Subcutaneous abdominal adipose tissue (tissue), 5 donors: Measurements from ENCODE around the gene R3HDM4.
A peak's percentile ranks its signal among the peaks of the same experiment; 100 is the strongest.

Experiments
- H3K27ac ChIP-seq: one replicate; pipeline ENCODE4 v1.7.0; 2013; ENCODE audit warnings: low read depth, mild to moderate bottlenecking, inconsistent platforms, low read length, moderate library complexity
- H3K27me3 ChIP-seq, 5 donors: one replicate each; pipeline ENCODE4 v1.7.0; 2013; ENCODE audit warnings: low read length in 5 of 5, inconsistent platforms in 1 of 5; ENCODE audit not compliant: control insufficient read depth in 5 of 5, insufficient read depth in 4 of 5
- H3K36me3 ChIP-seq, 5 donors: one replicate each; pipeline ENCODE4 v1.7.0; 2013; ENCODE audit warnings: low read length in 5 of 5; ENCODE audit not compliant: control insufficient read depth in 5 of 5, insufficient read depth in 5 of 5
- H3K4me1 ChIP-seq, 5 donors: one replicate each; pipeline ENCODE4 v1.7.0; 2013; ENCODE audit warnings: low read length in 5 of 5, mild to moderate bottlenecking in 3 of 5, moderate library complexity in 1 of 5; ENCODE audit not compliant: control insufficient read depth in 5 of 5, insufficient read depth in 5 of 5
- H3K4me3 ChIP-seq, 5 donors: one replicate each; pipeline ENCODE4 v1.7.0; 2013; ENCODE audit warnings: low read length in 5 of 5, low read depth in 1 of 5
- H3K9ac ChIP-seq, 5 donors: one replicate each; pipeline ENCODE4 v1.7.0; 2013; ENCODE audit warnings: low read length in 5 of 5, mild to moderate bottlenecking in 4 of 5, moderate library complexity in 3 of 5
- H3K9me3 ChIP-seq, 5 donors: one replicate each; pipeline ENCODE4 v1.7.0; 2013; ENCODE audit warnings: low read length in 5 of 5; ENCODE audit not compliant: control insufficient read depth in 5 of 5
- donor health status: healthy.
- donor health status: healthy.
- donor health status: healthy.
- donor health status: healthy.
- donor health status: healthy.

The R3HDM4 gene

GRCh38 chr19:925526-926322 is 12.7 kb upstream of the R3HDM4 start, which contains the start of gene ARID3A:
TSS of gene ARID3A (plus strand) at chr19:926035. CDS start at chr19:929529, 3,494 bp downstream.
- Histone ChIP-seq H3K27me3 (peaks cover 0 to 7% (median under 1%) of the 10 kb centered on the region in 5 donors), H3K36me3 (peaks cover 0 to 12% (median 5%) of the 10 kb centered on the region in 5 donors), H3K9ac (peak within 1 kb of the TSS in 4 of 5 donors; percentile 77 to 94 (median 89)), H3K9me3 (no peaks in the 10 kb centered on the region), H3K4me1 (peaks cover 0 to 47% (median 32%) of the 10 kb centered on the region in 5 donors), H3K4me3 (peak within 1 kb of the TSS; percentile 57 to 87 (median 80)), H3K27ac (peak within 1 kb of the TSS; percentile 77)

- H3K4me1 ChIP-seq, result peaks cover 0 to 54% (median 35%) of the 10 kb centered on the region in 5 donors
- peak overlapping the region; percentile 77 for H3K27ac ChIP-seq
- H3K9ac ChIP-seq, result peak overlapping the region in 4 of 5 donors; percentile 11 to 85 (median 66)
Observed at GRCh38 chr19:925087-925525, 12.1 kb upstream of the R3HDM4 start.

GRCh38 chr19:924553-925086 is 11.6 kb upstream of the R3HDM4 start:
- Histone ChIP-seq H3K27ac (peak overlapping the region; percentile 77), H3K36me3 (peaks cover 0 to 4% (median 2%) of the 10 kb centered on the region in 5 donors), H3K9me3 (no peaks in the 10 kb centered on the region), H3K4me1 (peaks cover 0 to 58% (median 40%) of the 10 kb centered on the region in 5 donors), H3K4me3 (peak overlapping the region in 4 of 5 donors; percentile 73 to 82 (median 81)), H3K9ac (peak overlapping the region in 3 of 5 donors; percentile 57 to 85 (median 76)), H3K27me3 (peaks cover 3 to 13% (median 10%) of the 10 kb centered on the region in 5 donors)

More at GRCh38 chr19:925087-925525, 12.1 kb upstream of the R3HDM4 start:
- peaks cover 0 to 10% (median 6%) of the 10 kb centered on the region in 5 donors for H3K27me3 ChIP-seq
- peak overlapping the region; percentile 57 to 82 (median 80) for H3K4me3 ChIP-seq
- H3K36me3 ChIP-seq, result peaks cover 0 to 9% (median 5%) of the 10 kb centered on the region in 5 donors
- H3K9me3 ChIP-seq, result no peaks in the 10 kb centered on the region

GRCh38 chr19:920051-920864 is 7.2 kb upstream of the R3HDM4 start:
- no peak overlapping the region for H3K9ac ChIP-seq
- no peaks in the 10 kb centered on the region for H3K9me3 ChIP-seq
- no peak overlapping the region for H3K27ac ChIP-seq
- H3K36me3 ChIP-seq, result no peaks in the 10 kb centered on the region
- H3K4me1 ChIP-seq, result peaks cover 0 to 63% (median 35%) of the 10 kb centered on the region in 5 donors
- H3K4me3 ChIP-seq, result peak overlapping the region in 3 of 5 donors; percentile 15 to 42 (median 29)
- peaks cover 22 to 36% (median 27%) of the 10 kb centered on the region in 5 donors for H3K27me3 ChIP-seq

GRCh38 chr19:919199-920050 is 6.4 kb upstream of the R3HDM4 start:
- peaks cover 0 to 54% (median 27%) of the 10 kb centered on the region in 5 donors for H3K4me1 ChIP-seq
- no peak overlapping the region for H3K27ac ChIP-seq
- no peaks in the 10 kb centered on the region for H3K36me3 ChIP-seq
- H3K27me3 ChIP-seq, result peaks cover 22 to 36% (median 27%) of the 10 kb centered on the region in 5 donors
- H3K9me3 ChIP-seq, result no peaks in the 10 kb centered on the region
- no peak overlapping the region for H3K9ac ChIP-seq
- no peak overlapping the region for H3K4me3 ChIP-seq

- H3K27me3 ChIP-seq, result peaks cover 22 to 36% (median 27%) of the 10 kb centered on the region in 5 donors
- no peak overlapping the region for H3K4me3 ChIP-seq
- peaks cover under 1 to 49% (median 27%) of the 10 kb centered on the region in 5 donors for H3K4me1 ChIP-seq
Observed at GRCh38 chr19:918481-919198, 5.6 kb upstream of the R3HDM4 start.

GRCh38 chr19:918152-918437 is 5.1 kb upstream of the R3HDM4 start:
- no peak overlapping the region for H3K4me3 ChIP-seq
- H3K9ac ChIP-seq, result no peak overlapping the region
- H3K36me3 ChIP-seq, result no peaks in the 10 kb centered on the region
- no peaks in the 10 kb centered on the region for H3K9me3 ChIP-seq
- H3K27ac ChIP-seq, result no peak overlapping the region
- H3K4me1 ChIP-seq, result peaks cover 2 to 51% (median 29%) of the 10 kb centered on the region in 5 donors
- H3K27me3 ChIP-seq, result peaks cover 22 to 36% (median 27%) of the 10 kb centered on the region in 5 donors

More at GRCh38 chr19:918481-919198, 5.6 kb upstream of the R3HDM4 start:
- Histone ChIP-seq H3K36me3 (no peaks in the 10 kb centered on the region), H3K27ac (no peak overlapping the region), H3K9ac (no peak overlapping the region), H3K9me3 (no peaks in the 10 kb centered on the region)

- Histone ChIP-seq H3K9ac (peak within 1 kb of the TSS in 1 of 5 donors; percentile 41), H3K9me3 (no peaks in the 10 kb centered on the region), H3K4me3 (peak within 1 kb of the TSS in 2 of 5 donors; percentile 52 to 53), H3K27me3 (peaks cover 22 to 36% (median 27%) of the 10 kb centered on the region in 5 donors), H3K4me1 (peaks cover 2 to 51% (median 29%) of the 10 kb centered on the region in 5 donors), H3K27ac (no peak within 1 kb of the TSS), H3K36me3 (no peaks in the 10 kb centered on the region)
Observed at GRCh38 chr19:917323-918151, 4.5 kb upstream of the R3HDM4 start, which contains the start of gene KISS1R. TSS of gene KISS1R (plus strand) at chr19:917333. CDS start at chr19:917503, 170 bp downstream.
